HG03342 (cell line): Measurements from ENCODE around the gene RLN2.

Experiments
- ATAC-seq: cut with Tn5 transposase; IDR thresholded peaks from one replicate; pipeline ENCODE4 v1.9.1; 2021; ENCODE audit warnings: mild to moderate bottlenecking, moderate library complexity; ENCODE audit not compliant: unreplicated experiment

Gene RLN2

DNA sequence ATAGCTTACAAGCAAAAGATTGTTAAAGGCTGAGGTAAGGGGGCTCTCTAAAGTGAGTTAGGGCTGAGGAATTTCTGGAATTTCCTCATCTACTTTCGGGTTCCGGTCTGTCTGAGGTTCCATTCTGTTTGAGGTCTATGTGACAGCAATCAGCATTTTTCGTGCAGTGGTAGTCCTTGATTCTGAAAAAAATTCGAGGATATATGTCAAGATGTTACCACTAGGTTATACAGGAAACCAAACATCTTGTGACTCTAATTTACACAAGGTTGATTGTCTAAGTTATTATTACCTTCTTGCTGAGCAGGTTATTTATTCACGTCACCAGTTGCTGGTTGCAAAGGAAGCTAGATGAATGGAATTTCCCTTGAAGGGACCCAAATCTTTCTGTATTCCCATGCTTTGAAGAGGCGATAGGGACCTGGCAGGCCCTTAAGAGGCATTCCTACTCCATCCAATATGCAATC lies 35.2 kb downstream of the RLN2 start:
- no peak for ATAC-seq

GRCh38 chr9:5265939-5266338 lies 38.6 kb downstream of the RLN2 start:
- no peak for ATAC-seq

- ATAC-seq = peak; percentile 34
These were observed 40.3 kb downstream of the RLN2 start for GRCh38 chr9:5264219-5264595.

GRCh38 chr9:5263351-5264218 lies 40.9 kb downstream of the RLN2 start:
- ATAC-seq = peak; percentile 69
